ENCODE measurements around the gene FBLN1.

DNA sequence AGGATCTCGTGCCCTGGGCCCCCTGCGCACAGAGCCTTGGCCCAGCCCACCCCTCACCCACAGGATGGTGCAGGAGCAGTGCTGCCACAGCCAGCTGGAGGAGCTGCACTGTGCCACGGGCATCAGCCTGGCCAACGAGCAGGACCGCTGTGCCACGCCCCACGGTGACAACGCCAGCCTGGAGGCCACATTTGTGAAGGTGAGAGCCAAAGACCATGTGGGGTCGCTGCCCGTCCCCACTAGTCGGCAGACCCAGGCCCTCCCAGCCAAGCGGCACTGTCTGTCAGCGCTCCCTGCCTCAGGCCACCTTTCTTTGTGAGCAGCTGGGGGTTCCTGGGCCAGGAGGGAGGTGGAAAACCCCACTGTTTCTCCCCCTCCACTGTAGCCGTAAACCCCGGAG, 22.8 kb downstream of the FBLN1 start:
- no peak for TF ChIP-seq TEAD4 (CRISPR knock-in tag; IDR thresholded peaks at IDR 0.05)
- TF ChIP-seq NR3C1 (CRISPR knock-in tag; conservative IDR thresholded peaks at IDR 0.05; ENCODE audit: low read depth) = no peak
- no peak for TF ChIP-seq ZNF121 (CRISPR knock-in tag; IDR thresholded peaks at IDR 0.05)
- TF ChIP-seq, protein P1, sequence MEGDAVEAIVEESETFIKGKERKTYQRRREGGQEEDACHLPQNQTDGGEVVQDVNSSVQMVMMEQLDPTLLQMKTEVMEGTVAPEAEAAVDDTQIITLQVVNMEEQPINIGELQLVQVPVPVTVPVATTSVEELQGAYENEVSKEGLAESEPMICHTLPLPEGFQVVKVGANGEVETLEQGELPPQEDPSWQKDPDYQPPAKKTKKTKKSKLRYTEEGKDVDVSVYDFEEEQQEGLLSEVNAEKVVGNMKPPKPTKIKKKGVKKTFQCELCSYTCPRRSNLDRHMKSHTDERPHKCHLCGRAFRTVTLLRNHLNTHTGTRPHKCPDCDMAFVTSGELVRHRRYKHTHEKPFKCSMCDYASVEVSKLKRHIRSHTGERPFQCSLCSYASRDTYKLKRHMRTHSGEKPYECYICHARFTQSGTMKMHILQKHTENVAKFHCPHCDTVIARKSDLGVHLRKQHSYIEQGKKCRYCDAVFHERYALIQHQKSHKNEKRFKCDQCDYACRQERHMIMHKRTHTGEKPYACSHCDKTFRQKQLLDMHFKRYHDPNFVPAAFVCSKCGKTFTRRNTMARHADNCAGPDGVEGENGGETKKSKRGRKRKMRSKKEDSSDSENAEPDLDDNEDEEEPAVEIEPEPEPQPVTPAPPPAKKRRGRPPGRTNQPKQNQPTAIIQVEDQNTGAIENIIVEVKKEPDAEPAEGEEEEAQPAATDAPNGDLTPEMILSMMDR (IDR thresholded peaks at IDR 0.05) = no peak
- no peak for TF ChIP-seq SMAD3 (CRISPR knock-in tag; IDR thresholded peaks at IDR 0.05; ENCODE audit: borderline replicate concordance)
- no peak for TF ChIP-seq KAT7 (CRISPR knock-in tag; IDR thresholded peaks at IDR 0.05; ENCODE audit: borderline replicate concordance)
- TF ChIP-seq JAZF1 (CRISPR knock-in tag; IDR thresholded peaks at IDR 0.05) = no peak
- no peak for TF ChIP-seq AFF4 (CRISPR knock-in tag; IDR thresholded peaks at IDR 0.05; ENCODE audit: borderline replicate concordance)
- no peak for TF ChIP-seq ESRRA (CRISPR knock-in tag; IDR thresholded peaks at IDR 0.05; ENCODE audit: borderline replicate concordance)
- TF ChIP-seq RELA (CRISPR knock-in tag; IDR thresholded peaks at IDR 0.05; ENCODE audit: borderline replicate concordance) = no peak
- no peak for TF ChIP-seq USF2 (CRISPR knock-in tag; IDR thresholded peaks at IDR 0.05)
- TF ChIP-seq, protein P2, sequence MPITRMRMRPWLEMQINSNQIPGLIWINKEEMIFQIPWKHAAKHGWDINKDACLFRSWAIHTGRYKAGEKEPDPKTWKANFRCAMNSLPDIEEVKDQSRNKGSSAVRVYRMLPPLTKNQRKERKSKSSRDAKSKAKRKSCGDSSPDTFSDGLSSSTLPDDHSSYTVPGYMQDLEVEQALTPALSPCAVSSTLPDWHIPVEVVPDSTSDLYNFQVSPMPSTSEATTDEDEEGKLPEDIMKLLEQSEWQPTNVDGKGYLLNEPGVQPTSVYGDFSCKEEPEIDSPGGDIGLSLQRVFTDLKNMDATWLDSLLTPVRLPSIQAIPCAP (CRISPR knock-in tag; IDR thresholded peaks at IDR 0.05) = no peak
- TF ChIP-seq, protein P3, sequence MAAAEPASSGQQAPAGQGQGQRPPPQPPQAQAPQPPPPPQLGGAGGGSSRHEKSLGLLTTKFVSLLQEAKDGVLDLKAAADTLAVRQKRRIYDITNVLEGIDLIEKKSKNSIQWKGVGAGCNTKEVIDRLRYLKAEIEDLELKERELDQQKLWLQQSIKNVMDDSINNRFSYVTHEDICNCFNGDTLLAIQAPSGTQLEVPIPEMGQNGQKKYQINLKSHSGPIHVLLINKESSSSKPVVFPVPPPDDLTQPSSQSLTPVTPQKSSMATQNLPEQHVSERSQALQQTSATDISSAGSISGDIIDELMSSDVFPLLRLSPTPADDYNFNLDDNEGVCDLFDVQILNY (CRISPR knock-in tag; IDR thresholded peaks at IDR 0.05) = no peak
- TF ChIP-seq NR2C2 (CRISPR knock-in tag; IDR thresholded peaks at IDR 0.05) = no peak
